IPS-15b (cell line): ENCODE results near the gene CADM4.

ENCODE experiments used
- H3K27me3 ChIP-seq: one replicate; pipeline ENCODE4 v1.6.1; 2013; ENCODE audit warnings: low read length; ENCODE audit not compliant: control insufficient read depth, insufficient read depth
- H3K36me3 ChIP-seq: one replicate; pipeline ENCODE4 v1.6.1; 2013; ENCODE audit warnings: low read length; ENCODE audit not compliant: control insufficient read depth, insufficient read depth
- H3K4me1 ChIP-seq: one replicate; pipeline ENCODE4 v1.6.1; 2013; ENCODE audit warnings: mild to moderate bottlenecking, low read length; ENCODE audit not compliant: control insufficient read depth, insufficient read depth
- H3K4me3 ChIP-seq: one replicate; pipeline ENCODE4 v1.5.1; 2013; ENCODE audit warnings: low read depth, low read length
- H3K9ac ChIP-seq: one replicate; pipeline ENCODE4 v1.6.1; 2013; ENCODE audit warnings: low read depth, mild to moderate bottlenecking, low read length
- H3K9me3 ChIP-seq: one replicate; pipeline ENCODE4 v1.6.1; 2013; ENCODE audit warnings: mild to moderate bottlenecking, low read length; ENCODE audit not compliant: control insufficient read depth, insufficient read depth

The CADM4 gene

GRCh38 chr19:43628646-43629326 is 10.9 kb downstream of the CADM4 start:
- Histone ChIP-seq H3K9ac (no peak overlapping the region), H3K4me3 (no peak overlapping the region), H3K36me3 (no peaks in the 10 kb centered on the region), H3K9me3 (no peaks in the 10 kb centered on the region), H3K27me3 (peaks cover 55% of the 10 kb centered on the region), H3K4me1 (peaks cover 5% of the 10 kb centered on the region)

DNA sequence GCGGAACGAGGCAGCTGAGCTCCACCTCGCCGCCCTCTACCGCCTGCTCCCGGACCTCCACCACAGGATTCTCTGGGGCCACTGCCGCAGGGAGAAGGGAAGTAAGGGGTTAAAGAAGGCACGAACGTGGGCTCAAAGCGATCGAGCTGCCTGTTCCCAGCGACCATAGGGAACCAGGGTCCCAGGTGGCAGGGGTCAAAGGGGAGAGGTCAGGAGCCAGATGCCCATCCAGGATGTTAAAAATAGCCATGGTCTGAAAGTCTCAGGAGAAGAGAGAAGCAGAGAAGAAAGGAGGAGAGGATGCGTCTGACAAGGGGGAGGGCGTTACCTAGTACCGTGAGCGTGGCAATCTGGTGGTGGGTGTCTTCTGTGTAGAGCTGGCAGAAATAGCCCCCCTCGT is 12.8 kb downstream of the CADM4 start:
- Histone ChIP-seq H3K36me3 (no peaks in the 10 kb centered on the region), H3K4me1 (peaks cover 5% of the 10 kb centered on the region), H3K27me3 (peaks cover 39% of the 10 kb centered on the region), H3K9me3 (no peaks in the 10 kb centered on the region), H3K4me3 (peak overlapping the region; percentile 1), H3K9ac (no peak overlapping the region)

DNA sequence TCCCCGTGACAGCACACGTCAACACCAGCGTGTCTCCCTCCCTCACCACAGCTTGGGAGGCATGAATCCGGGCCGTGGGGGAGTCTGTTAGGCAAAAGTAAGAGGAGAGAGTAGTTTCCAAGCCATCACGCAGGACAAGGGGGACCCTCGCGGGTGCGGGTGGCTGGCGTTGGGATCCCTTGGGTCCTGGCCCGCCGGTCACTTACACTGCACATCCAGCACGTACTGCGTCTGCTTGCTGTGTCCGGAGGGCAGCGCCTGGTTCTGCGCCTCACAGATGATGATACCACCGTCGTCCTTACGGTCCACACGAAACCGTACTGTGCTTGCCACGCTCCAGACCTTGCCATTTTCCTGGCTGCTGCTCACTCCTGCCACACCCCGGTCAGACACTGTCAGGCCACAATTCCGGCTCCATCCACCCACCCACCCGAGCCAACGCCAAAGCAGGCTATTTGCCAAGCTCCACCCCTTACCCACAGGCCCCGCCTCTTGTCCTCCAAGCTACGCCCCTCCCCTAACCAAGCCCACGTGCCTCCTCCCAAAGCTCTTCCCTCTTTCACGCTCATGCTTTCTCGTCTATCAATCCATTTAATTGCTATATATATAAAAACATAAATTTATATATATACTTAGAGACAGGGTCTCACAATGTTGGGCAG is 13.6 kb downstream of the CADM4 start:
- H3K9ac ChIP-seq = no peak overlapping the region
- no peak overlapping the region for H3K4me3 ChIP-seq

GRCh38 chr19:43624933-43625332 is 14.7 kb downstream of the CADM4 start:
- Histone ChIP-seq H3K4me1 (peaks cover 11% of the 10 kb centered on the region), H3K9ac (no peak overlapping the region), H3K36me3 (no peaks in the 10 kb centered on the region), H3K27me3 (peaks cover 33% of the 10 kb centered on the region), H3K9me3 (no peaks in the 10 kb centered on the region), H3K4me3 (no peak overlapping the region)

More for the DNA sequence above, 13.6 kb downstream of the CADM4 start:
- Histone ChIP-seq H3K36me3 (no peaks in the 10 kb centered on the region), H3K9me3 (no peaks in the 10 kb centered on the region), H3K27me3 (peaks cover 33% of the 10 kb centered on the region), H3K4me1 (peaks cover 5% of the 10 kb centered on the region)

DNA sequence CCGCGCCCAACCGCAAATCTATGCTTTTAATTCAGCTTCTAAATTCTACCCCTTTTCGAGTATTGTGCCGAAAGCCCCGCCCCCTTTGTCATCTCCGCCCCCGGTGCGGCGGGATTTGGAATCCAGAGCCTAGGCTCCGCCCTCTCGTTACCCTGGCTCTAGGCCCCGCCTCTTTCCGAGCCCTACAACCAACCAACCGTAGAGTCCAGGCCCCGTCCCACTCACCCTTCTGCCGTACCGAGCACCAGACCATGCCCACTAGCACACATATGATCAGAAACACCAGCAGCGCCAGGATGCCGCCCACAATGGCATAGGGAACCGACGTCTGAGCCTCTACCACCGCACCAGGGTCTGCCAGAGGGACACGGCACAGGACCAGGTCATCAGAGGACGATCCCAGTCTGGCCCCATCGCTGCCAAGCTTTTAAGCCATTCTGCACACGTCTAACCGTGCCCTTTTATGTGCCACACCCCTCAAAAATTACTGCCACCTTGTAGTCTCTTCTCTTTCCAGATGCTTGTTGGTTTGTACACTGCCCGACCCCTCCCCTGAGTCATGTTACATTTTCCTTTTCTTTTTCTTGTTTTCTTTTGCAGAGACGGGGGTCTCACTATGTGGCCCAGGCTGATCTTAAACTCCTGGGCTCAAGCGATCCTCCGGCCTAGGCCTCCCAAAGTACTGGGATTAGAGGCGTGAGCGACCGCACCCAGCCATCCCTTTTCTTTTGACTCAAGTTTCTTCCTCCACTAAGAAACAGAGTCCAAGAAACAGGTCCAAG is 15.6 kb downstream of the CADM4 start:
- Histone ChIP-seq H3K9me3 (no peaks in the 10 kb centered on the region), H3K4me1 (peaks cover 11% of the 10 kb centered on the region), H3K4me3 (peak overlapping the region; percentile 26), H3K9ac (no peak overlapping the region), H3K36me3 (no peaks in the 10 kb centered on the region), H3K27me3 (peaks cover 30% of the 10 kb centered on the region)

- Histone ChIP-seq H3K9me3 (no peaks in the 10 kb centered on the region), H3K4me1 (peaks cover 11% of the 10 kb centered on the region), H3K4me3 (no peak overlapping the region), H3K36me3 (no peaks in the 10 kb centered on the region), H3K9ac (no peak overlapping the region), H3K27me3 (peaks cover 21% of the 10 kb centered on the region)
These were observed 16.7 kb downstream of the CADM4 start for GRCh38 chr19:43622956-43623355.

DNA sequence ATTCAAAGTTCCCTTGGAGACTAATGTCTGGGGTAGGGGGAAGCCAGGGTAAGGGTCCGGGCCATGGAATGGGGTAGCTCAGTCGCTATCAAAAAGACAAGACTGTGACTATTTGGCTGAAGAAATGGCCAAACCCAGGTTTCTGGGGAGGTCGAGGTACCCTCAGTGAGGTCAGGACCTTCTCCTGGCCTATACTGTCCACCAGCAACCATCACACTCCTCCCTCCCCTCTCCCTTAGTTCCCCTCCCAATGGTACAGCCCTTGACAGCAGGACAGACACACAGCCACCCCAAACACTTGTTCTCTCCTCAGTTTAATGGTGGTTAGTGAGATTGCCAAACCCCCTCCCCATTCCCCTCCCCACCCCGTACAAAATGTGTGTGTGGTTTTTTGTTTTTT is 17.6 kb downstream of the CADM4 start:
- Histone ChIP-seq H3K4me3 (no peak overlapping the region), H3K9ac (no peak overlapping the region), H3K27me3 (peaks cover 13% of the 10 kb centered on the region), H3K36me3 (no peaks in the 10 kb centered on the region), H3K9me3 (no peaks in the 10 kb centered on the region), H3K4me1 (peaks cover 11% of the 10 kb centered on the region)

DNA sequence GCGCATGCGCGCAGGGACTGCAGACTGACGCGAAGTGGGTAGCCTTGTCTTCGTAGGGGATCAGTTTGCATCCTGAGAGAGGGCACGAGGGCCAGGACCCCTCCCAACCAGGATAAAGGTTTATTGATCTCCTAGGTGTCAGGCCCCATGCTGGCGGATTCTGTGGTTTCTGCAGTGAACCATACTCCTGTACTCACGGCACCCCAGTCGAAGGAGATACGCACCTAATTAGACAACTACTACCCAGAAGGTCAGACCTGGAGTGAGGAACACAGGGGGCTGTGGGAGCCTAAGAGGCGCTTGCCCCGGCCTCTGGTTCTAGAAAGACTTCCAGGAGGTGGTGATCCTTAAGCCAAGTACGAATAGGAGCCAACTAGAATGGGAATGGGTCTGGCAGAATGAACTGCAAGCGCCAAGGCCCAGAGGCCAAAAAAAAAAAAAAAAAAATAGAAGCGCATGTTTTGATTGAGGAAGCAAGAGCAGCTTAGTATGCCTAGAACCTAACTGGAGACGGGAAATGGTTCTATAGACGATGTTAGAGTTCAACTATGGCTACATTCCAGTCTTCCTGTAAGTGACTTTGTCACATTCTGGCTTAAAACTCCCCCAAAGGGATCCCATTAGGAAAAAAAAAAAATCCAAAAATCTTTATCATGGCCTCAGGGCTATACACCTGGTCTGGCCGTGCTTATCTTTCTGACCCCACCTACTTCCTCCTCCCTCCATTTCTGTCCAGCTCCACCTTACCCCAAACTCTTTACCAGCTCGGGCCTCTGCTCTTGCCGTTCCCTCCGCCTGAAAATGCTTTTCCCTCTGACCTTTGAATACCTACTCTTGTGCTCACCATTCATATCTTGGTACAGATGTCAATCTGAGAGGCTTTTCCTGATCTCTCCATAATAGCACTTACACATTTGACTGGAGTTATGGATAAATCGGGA is 19.3 kb downstream of the CADM4 start:
- H3K9me3 ChIP-seq = no peaks in the 10 kb centered on the region
- no peaks in the 10 kb centered on the region for H3K27me3 ChIP-seq
- no peaks in the 10 kb centered on the region for H3K36me3 ChIP-seq
- H3K9ac ChIP-seq = peak overlapping the region; percentile 14
- H3K4me3 ChIP-seq = peak overlapping the region; percentile 78
- peaks cover 11% of the 10 kb centered on the region for H3K4me1 ChIP-seq

- Histone ChIP-seq H3K9ac (peak within 1 kb of the TSS; percentile 91), H3K4me3 (peak within 1 kb of the TSS; percentile 78), H3K36me3 (no peaks in the 10 kb centered on the region), H3K27me3 (no peaks in the 10 kb centered on the region), H3K4me1 (peaks cover 8% of the 10 kb centered on the region), H3K9me3 (no peaks in the 10 kb centered on the region)
These were observed 20.2 kb downstream of the CADM4 start, which contains the start of gene ZNF428 for GRCh38 chr19:43619262-43620060. Gene ZNF428 (minus strand): TSS chr19:43619629. CDS start chr19:43614304, 5,325 bp downstream.

DNA sequence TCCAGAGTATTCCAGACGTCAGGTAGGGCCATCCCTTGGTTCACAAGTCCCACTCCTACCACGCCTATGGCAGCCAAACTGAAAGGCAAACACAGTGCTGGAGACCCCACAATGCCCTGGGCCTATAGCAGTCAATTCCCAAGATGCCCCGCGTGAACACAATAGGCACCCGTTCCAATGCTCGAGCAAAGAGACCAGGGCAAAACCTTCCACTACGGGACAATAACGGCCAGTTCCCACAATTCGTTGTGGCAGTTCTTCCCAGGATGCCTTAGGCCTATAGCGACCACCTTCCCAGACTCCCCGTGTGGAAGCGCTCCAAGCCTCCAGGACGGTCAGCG is 20.8 kb downstream of the CADM4 start:
- no peaks in the 10 kb centered on the region for H3K27me3 ChIP-seq
- H3K9ac ChIP-seq = peak overlapping the region; percentile 91
- H3K4me1 ChIP-seq = peaks cover 6% of the 10 kb centered on the region
- H3K9me3 ChIP-seq = no peaks in the 10 kb centered on the region
- no peaks in the 10 kb centered on the region for H3K36me3 ChIP-seq
- peak overlapping the region; percentile 78 for H3K4me3 ChIP-seq
